Suprapubic skin (tissue), 4 donors: ENCODE results near the gene C12orf43. TPM values are rescaled to one million over a fixed set of nuclear protein-coding genes. Genes with fewer than 3 reads are reported as not detected.

Experiments used
- DNase-seq, 2 donors: peaks; one replicate each; pipeline ENCODE4 v3.0.0-alpha.2; 2019; ENCODE audit warnings: low spot score in 2 of 2
- H3K27ac ChIP-seq: fragments of 200-600 bp; sonication (generic); one replicate; pipeline ENCODE4 v1.5.1; 2019
- H3K27me3 ChIP-seq: fragments of 200-600 bp; sonication (generic); one replicate; pipeline ENCODE4 v1.5.1; 2019
- H3K36me3 ChIP-seq: fragments of 200-600 bp; sonication (generic); one replicate; pipeline ENCODE4 v1.5.1; 2019
- H3K4me1 ChIP-seq: fragments of 200-600 bp; sonication (generic); one replicate; pipeline ENCODE4 v1.5.1; 2019
- H3K4me3 ChIP-seq: fragments of 200-600 bp; sonication (generic); one replicate; pipeline ENCODE4 v1.5.1; 2019; ENCODE audit warnings: mild to moderate bottlenecking
- H3K9me3 ChIP-seq: fragments of 200-600 bp; sonication (generic); one replicate; pipeline ENCODE4 v1.5.1; 2019
- EP300 ChIP-seq: sonication (generic); formaldehyde crosslinking; IDR thresholded peaks from one replicate; pipeline ENCODE4 v1.6.1; 2017; ENCODE audit warnings: antibody characterized with exemption
- POLR2A ChIP-seq, 2 donors: fragments of 450-650 bp; IDR thresholded peaks; one replicate each; pipeline ENCODE4 v1.6.1; 2017; ENCODE audit warnings: antibody characterized with exemption in 2 of 2, mild to moderate bottlenecking in 2 of 2, moderate library complexity in 2 of 2
- POLR2AphosphoS5 ChIP-seq, 3 donors: sonication (generic); formaldehyde crosslinking; IDR thresholded peaks; one replicate each; pipeline ENCODE4 v1.6.1; 2017; ENCODE audit warnings: antibody characterized with exemption in 3 of 3
- WGBS: methylation state at CpG from one replicate; pipeline ENCODE4 v1.1.5; 2018; 5-methylcytosine and 5-hydroxymethylcytosine counted together
- total RNA-seq, 4 donors: library from RNA; depleted of rRNA; stranded (reverse); fragments of >200 nt; gene quantifications; one replicate each; pipeline ENCODE4 v1.1.0, GENCODE V29; 2016
- TF ChIP-seq, protein P1 (sequence below), 2 donors: fragments of 200-600 bp in 1 of 2; fragments of 450-650 bp in 1 of 2; sonication (generic) in 1 of 2; IDR thresholded peaks; one replicate each; pipeline ENCODE4 v1.5.1; 2016 to 2019; ENCODE audit warnings: antibody characterized with exemption in 2 of 2, mild to moderate bottlenecking in 1 of 2, moderate library complexity in 1 of 2

Gene C12orf43
- total RNA-seq, 4 donors from 2014 or later: 5.4 to 14.8 (median 7.1) TPM

- Histone ChIP-seq H3K4me1 (no peaks in the 10 kb centered on the region), H3K9me3 (no peaks in the 10 kb centered on the region), H3K27me3 (no peaks in the 10 kb centered on the region), H3K36me3 (no peaks in the 10 kb centered on the region), H3K27ac (no peak overlapping the region), H3K4me3 (no peak overlapping the region)
- no peak for TF ChIP-seq POLR2AphosphoS5 (IDR thresholded peaks at IDR 0.05)
- TF ChIP-seq, protein P1, sequence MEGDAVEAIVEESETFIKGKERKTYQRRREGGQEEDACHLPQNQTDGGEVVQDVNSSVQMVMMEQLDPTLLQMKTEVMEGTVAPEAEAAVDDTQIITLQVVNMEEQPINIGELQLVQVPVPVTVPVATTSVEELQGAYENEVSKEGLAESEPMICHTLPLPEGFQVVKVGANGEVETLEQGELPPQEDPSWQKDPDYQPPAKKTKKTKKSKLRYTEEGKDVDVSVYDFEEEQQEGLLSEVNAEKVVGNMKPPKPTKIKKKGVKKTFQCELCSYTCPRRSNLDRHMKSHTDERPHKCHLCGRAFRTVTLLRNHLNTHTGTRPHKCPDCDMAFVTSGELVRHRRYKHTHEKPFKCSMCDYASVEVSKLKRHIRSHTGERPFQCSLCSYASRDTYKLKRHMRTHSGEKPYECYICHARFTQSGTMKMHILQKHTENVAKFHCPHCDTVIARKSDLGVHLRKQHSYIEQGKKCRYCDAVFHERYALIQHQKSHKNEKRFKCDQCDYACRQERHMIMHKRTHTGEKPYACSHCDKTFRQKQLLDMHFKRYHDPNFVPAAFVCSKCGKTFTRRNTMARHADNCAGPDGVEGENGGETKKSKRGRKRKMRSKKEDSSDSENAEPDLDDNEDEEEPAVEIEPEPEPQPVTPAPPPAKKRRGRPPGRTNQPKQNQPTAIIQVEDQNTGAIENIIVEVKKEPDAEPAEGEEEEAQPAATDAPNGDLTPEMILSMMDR (IDR thresholded peaks at IDR 0.05): no peak
- TF ChIP-seq EP300: no peak
- DNase-seq: no peak
- 79% methylated on average over 13 of the region's 13 CpGs for WGBS
Measured at GRCh38 chr12:120980800-120981368, 35.4 kb downstream of the C12orf43 start.

- Histone ChIP-seq H3K9me3 (no peaks in the 10 kb centered on the region), H3K27me3 (no peaks in the 10 kb centered on the region), H3K4me1 (no peaks in the 10 kb centered on the region), H3K4me3 (no peak overlapping the region), H3K27ac (no peak overlapping the region), H3K36me3 (no peaks in the 10 kb centered on the region)
- WGBS: 59% methylated on average over 10 of the region's 11 CpGs
- no peak for TF ChIP-seq POLR2AphosphoS5 (IDR thresholded peaks at IDR 0.05)
- TF ChIP-seq EP300: no peak
- no peak for TF ChIP-seq POLR2A (IDR thresholded peaks at IDR 0.05)
- TF ChIP-seq, protein P1 (IDR thresholded peaks at IDR 0.05): no peak
- DNase-seq: no peak
Measured at GRCh38 chr12:120979862-120980696, 36.2 kb downstream of the C12orf43 start.

GRCh38 chr12:120979220-120979861 lies 36.9 kb downstream of the C12orf43 start:
- no peak overlapping the region for H3K4me3 ChIP-seq
- no peak for TF ChIP-seq EP300
- no peak for TF ChIP-seq POLR2A (IDR thresholded peaks at IDR 0.05)
- no peak for TF ChIP-seq POLR2AphosphoS5 (IDR thresholded peaks at IDR 0.05)
- TF ChIP-seq, protein P1 (IDR thresholded peaks at IDR 0.05): no peak
- H3K27ac ChIP-seq: no peak overlapping the region

DNA sequence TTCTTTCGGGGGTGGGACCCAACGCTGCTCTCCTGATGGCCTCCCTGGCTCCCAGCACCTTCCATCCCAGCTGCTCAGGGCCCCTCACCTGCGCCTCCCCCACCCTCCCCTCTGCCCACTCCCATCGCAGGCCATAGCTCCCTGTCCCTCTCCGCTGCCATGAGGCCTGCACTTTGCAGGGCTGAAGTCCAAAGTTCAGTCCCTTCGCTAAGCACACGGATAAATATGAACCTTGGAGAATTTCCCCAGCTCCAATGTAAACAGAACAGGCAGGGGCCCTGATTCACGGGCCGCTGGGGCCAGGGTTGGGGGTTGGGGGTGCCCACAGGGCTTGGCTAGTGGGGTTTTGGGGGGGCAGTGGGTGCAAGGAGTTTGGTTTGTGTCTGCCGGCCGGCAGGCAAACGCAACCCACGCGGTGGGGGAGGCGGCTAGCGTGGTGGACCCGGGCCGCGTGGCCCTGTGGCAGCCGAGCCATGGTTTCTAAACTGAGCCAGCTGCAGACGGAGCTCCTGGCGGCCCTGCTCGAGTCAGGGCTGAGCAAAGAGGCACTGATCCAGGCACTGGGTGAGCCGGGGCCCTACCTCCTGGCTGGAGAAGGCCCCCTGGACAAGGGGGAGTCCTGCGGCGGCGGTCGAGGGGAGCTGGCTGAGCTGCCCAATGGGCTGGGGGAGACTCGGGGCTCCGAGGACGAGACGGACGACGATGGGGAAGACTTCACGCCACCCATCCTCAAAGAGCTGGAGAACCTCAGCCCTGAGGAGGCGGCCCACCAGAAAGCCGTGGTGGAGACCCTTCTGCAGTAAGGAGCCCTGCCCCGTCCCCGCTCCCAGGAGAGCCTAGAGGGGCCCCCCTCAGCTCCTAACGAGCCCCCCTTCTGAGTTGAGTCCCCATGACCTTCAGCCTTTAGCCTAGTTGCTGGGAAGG lies 37.7 kb downstream of the C12orf43 start, which contains the start of gene HNF1A:
Gene HNF1A, plus strand, starts transcription at position 248 of the 924 bp plus-strand sequence. Its CDS starts 226 bp downstream, at position 474.
- Histone ChIP-seq H3K27me3 (no peaks in the 10 kb centered on the region), H3K4me3 (no peak within 1 kb of the TSS), H3K27ac (no peak within 1 kb of the TSS), H3K36me3 (no peaks in the 10 kb centered on the region), H3K4me1 (no peaks in the 10 kb centered on the region), H3K9me3 (no peaks in the 10 kb centered on the region)
- WGBS: 96% methylated on average over 23 of the region's 40 CpGs
- DNase-seq: no peak
- TF ChIP-seq EP300 (no peak), POLR2AphosphoS5 (IDR thresholded peaks at IDR 0.05) (no peak), POLR2A (IDR thresholded peaks at IDR 0.05) (no peak)
- TF ChIP-seq, protein P1 (IDR thresholded peaks at IDR 0.05): no peak

More at GRCh38 chr12:120979220-120979861, 36.9 kb downstream of the C12orf43 start:
- no peak for DNase-seq
- Histone ChIP-seq H3K27me3 (no peaks in the 10 kb centered on the region), H3K9me3 (no peaks in the 10 kb centered on the region), H3K36me3 (no peaks in the 10 kb centered on the region), H3K4me1 (no peaks in the 10 kb centered on the region)
- WGBS: 79% methylated on average over 10 of the region's 10 CpGs
